ENCODE results near the gene NPIPB2. TPM values are rescaled to one million over a fixed set of nuclear protein-coding genes. Genes with fewer than 3 reads are reported as not detected.
A peak's percentile ranks its signal among the peaks of the same experiment; 100 is the strongest.

Gene NPIPB2
- total and polyA plus RNA-seq, 2 of the 13 experiments (the other 11 are each of a cell fraction or from before 2014, with no cell fraction given), result 1.8 to 4.1 TPM

GRCh38 chr16:11915644-11916523 is 26.0 kb downstream of the NPIPB2 start, which contains the start of gene GSPT1 (continued):
- no peak for TF ChIP-seq SMAD9 (CRISPR knock-in tag; IDR thresholded peaks at IDR 0.05)
- TF ChIP-seq, protein P1, sequence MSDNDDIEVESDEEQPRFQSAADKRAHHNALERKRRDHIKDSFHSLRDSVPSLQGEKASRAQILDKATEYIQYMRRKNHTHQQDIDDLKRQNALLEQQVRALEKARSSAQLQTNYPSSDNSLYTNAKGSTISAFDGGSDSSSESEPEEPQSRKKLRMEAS (IDR thresholded peaks at IDR 0.05), result peak; percentile 94
- peak; percentile 88 for TF ChIP-seq ZNF317 (CRISPR knock-in tag; IDR thresholded peaks at IDR 0.05)
- no peak; the same call in 1 of the 2 replicates for TF ChIP-seq ZNF20 (CRISPR knock-in tag; IDR thresholded peaks at IDR 0.05)
- peak; percentile 7; the same call in 1 of the 2 replicates for TF ChIP-seq ZNF83 (CRISPR knock-in tag; IDR thresholded peaks at IDR 0.05; ENCODE audit: borderline replicate concordance)
- peak; percentile 98; the same call in 1 of the 2 replicates for TF ChIP-seq ZNF713 (CRISPR knock-in tag; IDR thresholded peaks at IDR 0.05)
- peak; percentile 94; the same call in 1 of the 2 replicates for TF ChIP-seq ZBTB20 (CRISPR knock-in tag; IDR thresholded peaks at IDR 0.05; ENCODE audit: borderline replicate concordance, low read depth)
- TF ChIP-seq ZNF549 (CRISPR knock-in tag; IDR thresholded peaks at IDR 0.05), result no peak; the same call in 1 of the 2 replicates
- peak; percentile 37; the same call in 1 of the 2 replicates for TF ChIP-seq PBX3 (CRISPR knock-in tag; IDR thresholded peaks at IDR 0.05; ENCODE audit: borderline replicate concordance)
- 0 out of 2 replicates have a peak, but pooled peaks have one; percentile 25 for TF ChIP-seq ZNF616 (CRISPR knock-in tag; IDR thresholded peaks at IDR 0.05; ENCODE audit: low read depth)
- peak; percentile 93; the same call in 1 of the 2 replicates for TF ChIP-seq GTF3A (CRISPR knock-in tag; conservative IDR thresholded peaks at IDR 0.05)
- 0 out of 2 replicates have a peak, but pooled peaks have one; percentile 76 for TF ChIP-seq ZNF790 (CRISPR knock-in tag; IDR thresholded peaks at IDR 0.05; ENCODE audit: borderline replicate concordance)
- peak; percentile 95 for TF ChIP-seq MED13 (CRISPR knock-in tag; IDR thresholded peaks at IDR 0.05)
- TF ChIP-seq TGIF2 (CRISPR knock-in tag; IDR thresholded peaks at IDR 0.05), result peak; percentile 98
- peak; percentile 69; the same call in 1 of the 2 replicates for TF ChIP-seq ZNF512B (CRISPR knock-in tag; IDR thresholded peaks at IDR 0.05; ENCODE audit: borderline replicate concordance)
- no peak for TF ChIP-seq NPAS2 (CRISPR knock-in tag; IDR thresholded peaks at IDR 0.05; ENCODE audit: borderline replicate concordance)
- TF ChIP-seq PCBP2 (optimal IDR thresholded peaks at IDR 0.05; ENCODE audit: low read depth, low read length, poor library complexity, severe bottlenecking), result no peak
- TF ChIP-seq, protein P2, sequence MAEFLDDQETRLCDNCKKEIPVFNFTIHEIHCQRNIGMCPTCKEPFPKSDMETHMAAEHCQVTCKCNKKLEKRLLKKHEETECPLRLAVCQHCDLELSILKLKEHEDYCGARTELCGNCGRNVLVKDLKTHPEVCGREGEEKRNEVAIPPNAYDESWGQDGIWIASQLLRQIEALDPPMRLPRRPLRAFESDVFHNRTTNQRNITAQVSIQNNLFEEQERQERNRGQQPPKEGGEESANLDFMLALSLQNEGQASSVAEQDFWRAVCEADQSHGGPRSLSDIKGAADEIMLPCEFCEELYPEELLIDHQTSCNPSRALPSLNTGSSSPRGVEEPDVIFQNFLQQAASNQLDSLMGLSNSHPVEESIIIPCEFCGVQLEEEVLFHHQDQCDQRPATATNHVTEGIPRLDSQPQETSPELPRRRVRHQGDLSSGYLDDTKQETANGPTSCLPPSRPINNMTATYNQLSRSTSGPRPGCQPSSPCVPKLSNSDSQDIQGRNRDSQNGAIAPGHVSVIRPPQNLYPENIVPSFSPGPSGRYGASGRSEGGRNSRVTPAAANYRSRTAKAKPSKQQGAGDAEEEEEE (CRISPR knock-in tag; IDR thresholded peaks at IDR 0.05; ENCODE audit: borderline replicate concordance), result no peak
- peak; percentile 18; the same call in 1 of the 2 replicates for TF ChIP-seq KDM6A (CRISPR knock-in tag; IDR thresholded peaks at IDR 0.05; ENCODE audit: low read depth)
